Stimulated activated CD4-positive, alpha-beta T cell treated with anti-CD3 and anti-CD28 coated beads, Interleukin-2, amount 100 ng/mL, for 4 hours (primary cell): ENCODE results near the gene RTP5.

Experiments
- DNase-seq: peaks from one replicate; pipeline ENCODE4 v3.0.0-alpha.2; 2020; ENCODE audit warnings: low read depth

RTP5 gene

DNA sequence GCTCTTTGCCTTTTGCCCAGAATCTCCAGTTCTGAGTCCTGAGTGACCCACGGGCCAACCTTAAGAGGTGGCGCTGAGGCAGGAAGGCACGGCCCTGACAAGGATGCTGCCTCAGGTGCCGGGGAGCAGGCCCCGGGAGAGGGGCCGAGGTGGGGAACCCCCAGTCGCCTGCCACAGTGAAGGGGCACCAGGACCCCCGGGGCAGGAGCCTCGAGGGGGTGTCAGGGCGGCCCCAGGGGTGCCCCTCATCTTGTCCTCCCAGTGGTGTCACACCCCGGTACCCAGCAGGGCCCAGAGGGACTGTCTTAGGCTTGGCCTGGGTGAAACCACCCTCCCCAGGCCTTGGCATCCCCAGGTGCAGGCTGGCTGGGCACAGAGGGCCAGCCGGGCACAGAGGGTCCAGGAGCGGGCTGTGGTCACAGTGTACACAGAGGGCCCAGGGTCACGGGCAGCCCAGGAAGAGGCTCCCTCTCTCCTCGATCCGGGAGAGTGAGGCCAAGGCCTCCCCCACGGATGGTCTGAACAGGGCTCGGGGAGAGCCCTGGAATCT, 11.9 kb upstream of the RTP5 start:
- no peak for DNase-seq

- peak; percentile 86 for DNase-seq
These were observed 11.1 kb upstream of the RTP5 start, which contains the start of gene PDCD1 for GRCh38 chr2:241858206-241859016. TSS of gene PDCD1 (minus strand) at chr2:241858894. CDS start at chr2:241858838, 56 bp downstream.

DNA sequence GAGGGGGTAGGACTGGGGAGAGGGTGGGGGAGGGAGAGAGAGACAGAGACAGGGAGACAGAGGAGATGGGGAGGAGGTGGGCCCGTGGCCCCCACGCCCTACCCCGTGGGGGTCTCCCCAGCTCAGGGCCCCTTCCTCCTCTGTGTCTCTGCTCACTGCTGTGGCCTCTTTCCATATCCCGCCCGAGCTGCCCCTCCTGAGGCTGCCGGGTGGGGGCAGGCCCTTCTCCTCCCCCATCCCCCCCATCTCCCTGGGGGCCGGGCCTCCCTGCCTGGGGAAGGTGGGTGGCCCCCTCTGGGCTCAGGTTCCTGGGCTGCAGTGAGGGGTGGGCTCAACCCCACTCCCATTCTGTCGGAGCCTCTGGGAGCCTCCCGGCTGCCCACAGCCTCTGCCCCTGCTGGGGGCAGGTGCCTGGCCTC, 10.5 kb upstream of the RTP5 start:
- no peak for DNase-seq

DNA sequence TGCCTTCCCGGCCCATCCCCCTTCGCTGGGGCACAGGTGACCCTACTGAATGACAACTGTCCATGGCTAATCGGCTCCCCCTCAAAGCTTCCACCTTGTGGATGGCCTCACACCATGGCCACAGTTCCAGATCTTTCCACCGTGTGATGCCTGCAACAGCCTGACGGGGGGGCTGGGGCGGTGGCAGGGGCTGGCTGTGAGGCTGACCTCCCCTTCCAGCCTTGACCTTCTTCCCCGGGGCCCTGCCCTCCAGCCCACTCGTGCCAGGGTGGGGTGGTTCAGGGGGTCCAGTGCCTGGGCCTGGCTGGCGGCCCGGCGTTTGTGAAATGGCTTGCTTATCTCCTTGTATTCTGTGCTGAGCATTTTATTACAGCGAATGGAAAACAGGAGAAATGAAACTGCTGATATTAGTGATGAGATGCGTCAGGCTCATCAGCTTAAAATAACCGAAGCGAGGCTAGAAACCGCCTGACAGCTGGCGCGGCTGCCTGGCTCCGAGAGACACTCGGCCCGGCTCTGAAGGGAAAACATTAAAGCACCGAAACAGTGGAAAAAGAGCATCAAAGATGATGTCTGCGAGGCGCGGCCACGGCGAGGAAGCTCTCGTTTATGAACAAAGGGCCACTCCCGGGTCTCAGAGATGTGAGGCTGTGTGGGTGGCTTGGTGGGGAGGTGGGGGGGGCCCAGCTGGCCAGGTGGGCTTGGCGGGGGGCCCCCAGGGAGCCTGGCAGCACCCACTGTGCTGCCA, 9.9 kb upstream of the RTP5 start:
- DNase-seq: peak; percentile 78

DNA sequence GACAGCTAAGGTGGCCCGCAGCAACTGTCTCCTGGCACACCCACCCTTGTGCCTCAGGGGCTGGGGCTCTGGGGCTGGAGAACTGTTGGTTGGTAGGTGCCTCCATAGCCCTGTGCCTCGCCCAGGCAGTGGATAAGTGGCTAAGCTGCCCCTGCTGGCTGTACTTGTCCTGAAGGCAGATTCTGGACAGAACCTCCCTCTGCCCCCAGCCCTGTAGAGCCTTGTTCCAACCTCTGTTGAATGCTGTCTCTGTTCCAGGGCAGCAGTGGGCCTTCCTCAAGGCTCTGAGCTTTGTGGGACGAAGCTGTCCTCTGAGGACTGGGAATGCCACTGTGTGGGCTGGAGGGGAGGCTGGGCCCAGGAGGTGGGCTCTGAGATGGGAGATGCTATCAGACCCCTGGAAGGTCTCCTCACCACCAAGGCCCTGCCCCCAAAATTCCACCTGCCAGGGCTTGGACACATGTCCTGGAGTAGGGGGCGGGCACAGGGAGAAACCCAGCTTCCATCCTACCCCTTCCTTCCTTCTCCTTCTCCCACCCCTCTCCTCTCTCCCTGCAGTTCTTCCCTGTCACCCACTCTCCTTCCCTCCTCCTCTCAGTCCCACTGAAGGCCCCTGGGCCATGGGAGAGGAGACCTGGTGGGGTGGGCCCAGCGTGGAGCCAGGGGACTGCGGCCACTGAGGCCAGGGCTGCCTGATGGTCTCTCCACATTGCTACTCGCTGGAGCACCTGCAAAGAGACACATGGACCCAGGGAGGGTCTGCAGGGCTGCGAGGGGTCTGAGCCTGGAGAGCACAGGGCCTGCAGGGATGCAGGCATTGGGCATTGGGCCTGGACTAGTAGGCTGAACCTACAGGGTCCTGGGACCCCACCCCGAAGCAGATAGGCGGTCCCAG, 9.1 kb upstream of the RTP5 start:
- no peak for DNase-seq

- no peak for DNase-seq
These were observed 8.3 kb upstream of the RTP5 start for GRCh38 chr2:241861264-241861663.

- no peak for DNase-seq
These were observed 7.4 kb upstream of the RTP5 start for GRCh38 chr2:241862093-241862492.

GRCh38 chr2:241862775-241863535, 6.6 kb upstream of the RTP5 start:
- DNase-seq: no peak

DNA sequence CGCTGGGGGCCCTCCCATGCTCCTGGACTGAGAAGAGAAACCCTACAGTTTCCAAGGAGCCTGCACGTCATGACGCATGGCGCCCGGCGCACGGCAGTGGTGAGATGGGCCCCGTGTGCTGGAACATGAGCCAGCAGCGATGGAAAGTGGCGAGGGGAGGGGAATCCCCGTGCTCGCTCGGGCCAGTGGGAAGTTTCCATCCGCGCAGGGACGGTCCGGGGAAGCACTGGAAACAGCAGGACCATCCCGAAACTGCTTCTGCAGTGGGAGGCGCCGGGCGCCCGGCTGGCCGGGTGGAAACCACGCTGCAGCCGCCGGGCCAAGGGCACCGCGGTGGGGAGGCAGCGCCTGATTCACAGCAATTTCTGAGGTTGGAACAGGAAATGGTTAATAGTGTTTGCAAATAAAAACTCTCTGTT, 6.0 kb upstream of the RTP5 start:
- peak; percentile 38 for DNase-seq

DNA sequence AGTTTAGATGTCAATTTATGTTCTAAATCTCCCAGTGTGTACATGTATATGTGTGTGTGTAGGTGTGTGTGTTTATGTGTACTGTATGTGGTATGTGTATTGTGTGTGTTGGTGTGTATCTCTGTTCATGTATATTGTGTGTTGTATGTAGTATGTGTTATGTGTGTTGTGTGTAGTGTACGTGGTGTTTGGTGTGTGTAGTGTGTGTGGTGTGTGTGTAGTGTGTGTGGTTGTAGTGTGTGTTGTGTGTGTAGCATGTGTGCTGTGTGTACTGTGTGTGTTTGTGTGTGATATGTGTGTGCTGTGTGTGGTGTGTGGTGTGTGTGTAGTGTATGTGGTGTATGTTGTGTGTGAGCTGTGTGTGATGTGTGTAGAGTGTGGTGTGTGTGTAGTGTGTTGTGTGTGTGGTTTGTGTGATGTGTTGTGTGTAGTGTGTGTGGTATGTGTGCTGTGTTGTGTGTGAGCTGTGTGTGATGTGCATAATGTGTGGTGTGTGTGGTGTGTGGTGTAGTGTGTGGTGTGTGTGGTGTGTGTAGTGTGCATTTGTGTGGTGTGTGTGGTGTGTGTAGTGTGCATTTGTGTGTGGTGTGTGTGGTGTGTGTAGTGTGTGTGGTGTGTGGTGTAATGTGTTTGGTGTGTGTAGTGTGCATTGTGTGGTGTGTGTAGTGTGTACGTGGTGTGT, 5.2 kb upstream of the RTP5 start:
- DNase-seq: no peak

GRCh38 chr2:241864850-241865213, 4.7 kb upstream of the RTP5 start:
- DNase-seq: no peak

DNA sequence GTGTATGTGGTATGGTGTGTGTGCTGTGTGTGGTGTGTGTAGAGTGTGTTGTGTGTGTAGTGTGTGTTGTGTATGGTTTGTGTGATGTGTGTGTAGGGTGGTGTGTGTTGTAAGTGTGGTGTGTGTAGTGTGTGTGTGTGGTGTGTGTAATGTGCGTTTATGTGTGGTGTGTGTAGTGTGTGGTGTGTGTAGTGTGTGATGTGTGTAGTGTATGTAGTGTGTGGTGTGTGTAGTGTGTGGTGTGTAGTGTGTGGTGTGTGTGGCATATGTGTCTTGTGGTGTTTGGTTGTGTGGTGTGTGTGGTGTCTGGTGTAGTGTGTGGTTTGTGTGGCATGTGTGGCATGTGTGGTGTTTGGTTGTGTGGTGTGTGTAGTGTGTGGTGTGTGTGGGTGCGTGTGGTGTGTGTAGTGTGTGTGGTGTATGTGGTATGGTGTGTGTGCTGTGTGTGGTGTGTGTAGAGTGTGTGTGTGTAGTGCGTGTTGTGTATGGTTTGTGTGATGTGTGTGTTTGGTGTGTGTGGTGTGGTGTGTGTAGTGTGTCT, 4.0 kb upstream of the RTP5 start:
- no peak for DNase-seq

DNA sequence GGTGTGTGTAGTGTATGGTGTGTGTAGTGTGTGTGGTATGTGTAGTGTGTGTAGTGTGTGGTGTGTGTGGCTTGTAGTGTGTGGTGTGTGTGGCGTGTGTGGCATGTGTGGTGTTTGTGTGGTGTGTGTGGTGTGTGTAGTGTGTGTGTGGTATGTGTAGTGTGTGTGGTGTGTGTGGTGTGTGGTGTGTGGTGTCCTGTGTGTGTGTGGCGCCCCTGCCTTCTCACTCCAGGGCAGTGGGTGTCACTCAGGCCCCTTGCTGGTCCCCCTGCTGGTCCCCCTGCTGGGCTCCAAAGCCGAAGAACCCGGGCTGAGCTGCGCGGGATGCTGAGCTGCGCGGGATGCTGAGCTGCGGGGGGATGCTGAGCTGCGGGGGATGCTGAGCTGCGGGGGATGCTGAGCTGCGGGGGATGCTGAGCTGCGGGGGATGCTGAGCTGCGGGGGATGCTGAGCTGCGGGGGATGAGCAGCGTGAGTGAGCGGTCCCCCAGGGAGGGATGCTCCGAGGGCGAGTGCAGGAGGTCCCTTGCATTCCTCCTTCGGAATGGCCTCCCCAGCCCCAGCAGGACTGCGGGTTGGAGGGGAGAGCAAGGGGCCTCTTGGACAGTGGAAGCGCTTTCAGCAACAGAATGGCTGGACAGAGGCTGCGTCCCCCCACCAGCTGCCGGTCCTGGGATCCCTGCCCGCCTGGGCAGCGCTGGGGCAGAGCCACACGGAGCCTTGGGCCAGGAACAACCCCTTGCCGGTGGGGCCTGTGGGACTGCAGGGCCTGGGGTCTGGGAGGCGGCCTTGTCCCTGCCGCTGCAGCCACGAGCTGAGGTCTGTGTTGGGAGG, 3.4 kb upstream of the RTP5 start:
- DNase-seq: no peak

GRCh38 chr2:241866790-241867645, 2.5 kb upstream of the RTP5 start:
- DNase-seq: no peak

- DNase-seq: peak; percentile 36
These were observed 1.6 kb upstream of the RTP5 start for GRCh38 chr2:241867776-241868420.

GRCh38 chr2:241868661-241869081, 858 bp upstream of the RTP5 start:
- DNase-seq: no peak

DNA sequence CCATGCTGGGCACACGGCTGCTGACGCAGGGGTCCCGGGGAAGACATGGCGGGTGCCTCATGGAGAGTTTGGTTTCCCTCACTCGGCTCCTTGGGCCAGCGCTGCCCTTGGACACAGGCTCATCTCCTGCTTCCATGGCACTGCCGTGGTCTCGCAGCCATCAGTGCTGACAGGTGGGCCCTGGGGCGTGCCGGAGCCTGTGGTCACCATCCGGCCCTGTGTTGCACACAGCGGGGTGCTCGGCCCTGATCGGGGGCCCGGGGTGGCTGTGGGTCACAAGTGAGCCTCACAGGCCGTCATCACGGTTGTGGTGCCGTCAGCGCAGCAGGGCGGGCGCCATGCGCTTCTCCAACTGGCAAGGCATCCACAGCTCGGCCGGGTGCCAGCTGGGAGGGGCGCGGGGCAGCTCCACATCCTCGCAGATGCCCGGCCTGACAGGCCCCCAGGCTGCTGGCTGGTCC, 582 bp downstream of the RTP5 start:
- DNase-seq: no peak
